ENCODE data around the gene SCG3. TPM values are rescaled to one million over a fixed set of nuclear protein-coding genes. Genes with fewer than 3 reads are reported as not detected.

Gene SCG3
- polyA plus RNA-seq, 2 of the 4 experiments (the other 2 are of a cell fraction) = 0.03 TPM; not detected in 1

- Histone ChIP-seq H3K4me3 (no peak overlapping the region), H3K4me2 (no peak overlapping the region), H3K27ac (no peak overlapping the region), H3K4me1 (peaks cover 21% of the 10 kb centered on the region), H3K9me3 (no peaks in the 10 kb centered on the region)
- ATAC-seq (no peak), FAIRE-seq (no peak), DNase-seq (ENCODE audit: low read depth in 1 of 2, low spot score in 1 of 2) (no peak)
- ChIA-PET CTCF (no interaction called here), POLR2A (no interaction called here)
- 94% methylated on average over 2 of the region's 2 CpGs for WGBS (ENCODE audit: missing lambda C conversion rate)
- TF ChIP-seq HDAC2 (IDR thresholded peaks at IDR 0.05) (no peak), CEBPB (IDR thresholded peaks at IDR 0.05) (no peak), GATA3 (IDR thresholded peaks at IDR 0.05; ENCODE audit: borderline replicate concordance) (no peak), CHD2 (IDR thresholded peaks at IDR 0.05; ENCODE audit: low read length, partially characterized antibody) (no peak)
Measured at GRCh38 chr15:51724199-51724598, 42.9 kb downstream of the SCG3 start.

- Histone ChIP-seq H3K27ac (no peak overlapping the region), H3K4me2 (no peak overlapping the region), H3K4me3 (no peak overlapping the region), H3K9me3 (no peaks in the 10 kb centered on the region), H3K4me1 (peaks cover 21% of the 10 kb centered on the region)
- ATAC-seq = no peak
- WGBS (ENCODE audit: missing lambda C conversion rate) = 73% methylated on average over 1 of the region's 1 CpG
- ChIA-PET CTCF (interaction anchor here (3.5 kb wide), 1 partner anchor 52 kb away, joined by 22 read pairs; no protein-coding TSS in a partner anchor), POLR2A (no interaction called here)
- TF ChIP-seq POLR2AphosphoS2 (conservative IDR thresholded peaks at IDR 0.05; ENCODE audit: low read length) (no peak), EP300 (IDR thresholded peaks at IDR 0.05) (no peak), TFCP2L1 (CRISPR knock-in tag; IDR thresholded peaks at IDR 0.05) (no peak), POLR2A (IDR thresholded peaks at IDR 0.05; ENCODE audit: low read length) (no peak), MYC (IDR thresholded peaks at IDR 0.05; ENCODE audit: borderline replicate concordance, low read length) (no peak), HDAC2 (IDR thresholded peaks at IDR 0.05) (no peak), MAZ (IDR thresholded peaks at IDR 0.05; ENCODE audit: borderline replicate concordance, low read depth, low read length) (no peak), NFE2L2 (conservative IDR thresholded peaks at IDR 0.05; ENCODE audit: low read length) (no peak), GATA3 (IDR thresholded peaks at IDR 0.05; ENCODE audit: borderline replicate concordance) (no peak), FOSL2 (IDR thresholded peaks at IDR 0.05) (no peak), FOSL2 (CRISPR knock-in tag; IDR thresholded peaks at IDR 0.05) (no peak), RCOR1 (IDR thresholded peaks at IDR 0.05; ENCODE audit: low read depth, low read length) (no peak), CBX8 (IDR thresholded peaks at IDR 0.05) (no peak), TP53 (CRISPR knock-in tag; IDR thresholded peaks at IDR 0.05) (no peak), RFX5 (IDR thresholded peaks at IDR 0.05) (no peak), FOXS1 (CRISPR knock-in tag; IDR thresholded peaks at IDR 0.05) (no peak), PHF8 (IDR thresholded peaks at IDR 0.05; ENCODE audit: borderline replicate concordance, low read depth) (no peak)
- TF ChIP-seq, protein P1, sequence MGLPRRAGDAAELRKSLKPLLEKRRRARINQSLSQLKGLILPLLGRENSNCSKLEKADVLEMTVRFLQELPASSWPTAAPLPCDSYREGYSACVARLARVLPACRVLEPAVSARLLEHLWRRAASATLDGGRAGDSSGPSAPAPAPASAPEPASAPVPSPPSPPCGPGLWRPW (IDR thresholded peaks at IDR 0.05) = no peak
- TF ChIP-seq, protein P2, sequence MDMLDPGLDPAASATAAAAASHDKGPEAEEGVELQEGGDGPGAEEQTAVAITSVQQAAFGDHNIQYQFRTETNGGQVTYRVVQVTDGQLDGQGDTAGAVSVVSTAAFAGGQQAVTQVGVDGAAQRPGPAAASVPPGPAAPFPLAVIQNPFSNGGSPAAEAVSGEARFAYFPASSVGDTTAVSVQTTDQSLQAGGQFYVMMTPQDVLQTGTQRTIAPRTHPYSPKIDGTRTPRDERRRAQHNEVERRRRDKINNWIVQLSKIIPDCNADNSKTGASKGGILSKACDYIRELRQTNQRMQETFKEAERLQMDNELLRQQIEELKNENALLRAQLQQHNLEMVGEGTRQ (IDR thresholded peaks at IDR 0.05) = no peak
- TF ChIP-seq, protein P3, sequence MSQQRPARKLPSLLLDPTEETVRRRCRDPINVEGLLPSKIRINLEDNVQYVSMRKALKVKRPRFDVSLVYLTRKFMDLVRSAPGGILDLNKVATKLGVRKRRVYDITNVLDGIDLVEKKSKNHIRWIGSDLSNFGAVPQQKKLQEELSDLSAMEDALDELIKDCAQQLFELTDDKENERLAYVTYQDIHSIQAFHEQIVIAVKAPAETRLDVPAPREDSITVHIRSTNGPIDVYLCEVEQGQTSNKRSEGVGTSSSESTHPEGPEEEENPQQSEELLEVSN (IDR thresholded peaks at IDR 0.05; ENCODE audit: borderline replicate concordance, low read depth) = no peak
- no peak for DNase-seq (ENCODE audit: low read depth in 1 of 2, low spot score in 1 of 2)
- no peak for FAIRE-seq
Measured at GRCh38 chr15:51724673-51725072, 43.4 kb downstream of the SCG3 start.

- POLR2A ChIA-PET = interaction anchor here (0.7 to 0.8 kb wide), 2 partner anchors 9 to 11 kb away, joined by 3 to 5 read pairs; partner anchors contain the start of gene LYSMD2
- DNase-seq (ENCODE audit: low read depth in 1 of 2, low spot score in 1 of 2) (peak; percentile 74 to 88), FAIRE-seq (peak; percentile 28), ATAC-seq (peak; percentile 97 to 98)
- WGBS (ENCODE audit: missing lambda C conversion rate) = 19% methylated on average over 5 of the region's 5 CpGs
- CTCF ChIA-PET = interaction anchor here (0.8 to 3.6 kb wide), 4 partner anchors 10 to 76 kb away, joined by 3 to 22 read pairs (median 8); partner anchors contain the start of gene LYSMD2
- Histone ChIP-seq H3K4me3 (no peak overlapping the region), H3K27ac (0 out of 6 replicates have a peak overlapping the region, but pooled peaks of 1 of the 2 experiments have one; percentile 10), H3K4me2 (peak overlapping the region; percentile 14), H3K9me3 (no peaks in the 10 kb centered on the region), H3K4me1 (peaks cover 21% of the 10 kb centered on the region)
- peak in 1 of 2 experiments; percentile 10; a peak in 1 of 5 replicates for TF ChIP-seq RAD21 (conservative IDR thresholded peaks at IDR 0.05 in 1 of 2, IDR thresholded peaks at IDR 0.05 in 1 of 2)
- no peak for TF ChIP-seq PHF8 (IDR thresholded peaks at IDR 0.05; ENCODE audit: borderline replicate concordance, low read depth)
- no peak for TF ChIP-seq SMC3 (IDR thresholded peaks at IDR 0.05)
- no peak for TF ChIP-seq HOXA7 (CRISPR knock-in tag; IDR thresholded peaks at IDR 0.05)
- no peak for TF ChIP-seq HDAC2 (IDR thresholded peaks at IDR 0.05)
- peak; percentile 71 for TF ChIP-seq FOSL2 (IDR thresholded peaks at IDR 0.05)
- TF ChIP-seq FOSL2 (CRISPR knock-in tag; IDR thresholded peaks at IDR 0.05) = peak; percentile 87
- TF ChIP-seq CBX8 (IDR thresholded peaks at IDR 0.05) = no peak
- TF ChIP-seq, protein P4, sequence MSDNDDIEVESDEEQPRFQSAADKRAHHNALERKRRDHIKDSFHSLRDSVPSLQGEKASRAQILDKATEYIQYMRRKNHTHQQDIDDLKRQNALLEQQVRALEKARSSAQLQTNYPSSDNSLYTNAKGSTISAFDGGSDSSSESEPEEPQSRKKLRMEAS (IDR thresholded peaks at IDR 0.05) = peak; percentile 8; the same call in 1 of the 2 replicates
Measured at GRCh38 chr15:51726302-51727073, 45.2 kb downstream of the SCG3 start.

Measured in A549 (cell line).